K562 (cell line): ENCODE data around the gene NOS1. TPM values are rescaled to one million over a fixed set of nuclear protein-coding genes. Genes with fewer than 3 reads are reported as not detected.

ENCODE experiments used
- ATAC-seq: fragments of 200-7000 bp; cut with Tn5 transposase; 3 replicates; pipeline ENCODE4 v1.9.1; 2020; ENCODE audit warnings: moderate library complexity
- BruUV-seq: library from RNA; stranded (reverse); fragments of 400-500 nt; replicated peaks from 2 replicates; lab custom pipeline; 2021; lab: Mats Ljungman, UMichigan
- CTCF ChIA-PET: fragments of 300-600 bp; formaldehyde crosslinking; extraction: SDS; loops from one replicate; lab custom pipeline; 2021; ENCODE audit warnings: low intra/inter-chr PET ratio; lab: Yijun Ruan, JAX
- POLR2A ChIA-PET: fragments of 300-600, 350-650 bp; sonication (Branson Sonifier 250); formaldehyde crosslinking; extraction: SDS; loops from one replicate; lab custom pipeline; 2021; ENCODE audit warnings: antibody characterized with exemption, inconsistent platforms; lab: Yijun Ruan, JAX
- DNase-seq, 4 experiments: peaks; one replicate each; pipeline versions ENCODE4 v3.0.0 to v3.0.0-alpha.2; 2011 to 2018; ENCODE audit warnings: low spot score in 3 of 4, mixed read lengths in 3 of 4; ENCODE audit errors: extremely low read depth in 1 of 4
- FAIRE-seq: peaks from 2 replicates; lab custom pipeline; 2011; peaks lifted over from hg19 to GRCh38; lab: Jason Lieb, UNC
- H2AFZ ChIP-seq: 2 replicates; pipeline ENCODE4 v1.6.0; 2011; ENCODE audit warnings: low read depth, low read length, control low read depth, inconsistent platforms
- H3K27ac ChIP-seq: fragments of 200-600 bp; 3 replicates; pipeline ENCODE4 v1.8.0; 2011; ENCODE audit warnings: low read depth, mild to moderate bottlenecking, control low read depth, inconsistent platforms, low read length, moderate library complexity, mixed read lengths; ENCODE audit errors: extremely low read depth
- H3K27me3 ChIP-seq, 2 experiments: fragments of 300-600 bp in 1 of 2; 2 replicates in 1 of 2; 3 replicates in 1 of 2; pipeline versions ENCODE4 v1.6.0 to v1.8.0; 2011; ENCODE audit warnings: inconsistent platforms in 2 of 2, low read length in 2 of 2, mild to moderate bottlenecking in 1 of 2, mixed read lengths in 1 of 2, moderate library complexity in 1 of 2; ENCODE audit not compliant: control insufficient read depth in 2 of 2, insufficient read depth in 2 of 2
- H3K36me3 ChIP-seq: fragments of 300-600 bp; 3 replicates; pipeline ENCODE4 v1.8.0; 2011; ENCODE audit warnings: mild to moderate bottlenecking, low read length, inconsistent platforms; ENCODE audit not compliant: control insufficient read depth, insufficient read depth
- H3K4me1 ChIP-seq, 2 experiments: fragments of 200-600 bp in 1 of 2; replicated peaks in 1 of 2; 2 replicates in 1 of 2; 3 replicates in 1 of 2; pipeline versions ENCODE4 v1.5.1 to v1.8.0; 2011; ENCODE audit warnings: inconsistent platforms in 2 of 2, low read length in 2 of 2, mild to moderate bottlenecking in 1 of 2, mixed read lengths in 1 of 2, moderate library complexity in 1 of 2; ENCODE audit not compliant: control insufficient read depth in 2 of 2, insufficient read depth in 2 of 2
- H3K4me2 ChIP-seq: 2 replicates; pipeline ENCODE4 v1.6.1; 2011; ENCODE audit warnings: low read length, control low read depth, inconsistent platforms, mixed read lengths; ENCODE audit not compliant: insufficient read depth
- H3K4me3 ChIP-seq: fragments of 200-600 bp; sonication (generic), shearing (Covaris generic); 2 replicates; pipeline ENCODE4 v1.5.1; 2016; ENCODE audit warnings: control low read depth, inconsistent platforms
- H3K79me2 ChIP-seq: fragments of 200-600 bp; 3 replicates; pipeline ENCODE4 v1.8.0; 2011; ENCODE audit warnings: low read length, inconsistent platforms; ENCODE audit not compliant: control insufficient read depth, insufficient read depth
- H3K9ac ChIP-seq, 2 experiments: 2 replicates each; pipeline versions ENCODE4 v1.6.0 to v1.6.1; 2011; ENCODE audit warnings: low read depth in 2 of 2, low read length in 2 of 2, control low read depth in 1 of 2, inconsistent platforms in 1 of 2, mild to moderate bottlenecking in 1 of 2, mixed read lengths in 1 of 2; ENCODE audit not compliant: insufficient read depth in 1 of 2
- H3K9me1 ChIP-seq: one replicate; pipeline ENCODE4 v1.6.0; 2011; ENCODE audit warnings: inconsistent platforms, mild to moderate bottlenecking, low read length, moderate library complexity; ENCODE audit not compliant: control insufficient read depth, insufficient read depth
- H3K9me3 ChIP-seq: replicated peaks from 2 replicates; pipeline ENCODE4 v1.5.1; 2011; ENCODE audit warnings: low read depth, low read length, inconsistent platforms; ENCODE audit not compliant: control insufficient read depth, insufficient read depth
- H4K20me1 ChIP-seq: replicated peaks from 2 replicates; pipeline ENCODE4 v1.6.1; 2011; ENCODE audit warnings: low read length, inconsistent platforms, mixed read lengths; ENCODE audit not compliant: control insufficient read depth, insufficient read depth
- E2F1 ChIP-seq: sonication (generic); formaldehyde crosslinking; IDR thresholded peaks from 2 replicates; pipeline ENCODE4 v1.8.1; 2023; ENCODE audit warnings: mild to moderate bottlenecking, missing genetic modification reagents, moderate library complexity
- E2F6 ChIP-seq, 2 experiments: IDR thresholded peaks; 2 replicates each; pipeline ENCODE4 v1.6.1; 2011; ENCODE audit warnings: borderline replicate concordance in 1 of 2, control low read depth in 1 of 2, low read depth in 1 of 2, low read length in 1 of 2, mild to moderate bottlenecking in 1 of 2, mixed read lengths in 1 of 2, moderate library complexity in 1 of 2; ENCODE audit not compliant: insufficient read depth in 1 of 2, insufficient read length in 1 of 2, poor library complexity in 1 of 2, severe bottlenecking in 1 of 2; ENCODE audit errors: extremely low read depth in 1 of 2
- NCOA6 ChIP-seq: fragments of 450-650 bp; IDR thresholded peaks from 2 replicates; pipeline ENCODE4 v1.6.1; 2017; ENCODE audit warnings: mild to moderate bottlenecking
- RHOXF2B ChIP-seq: fragments of 250-450 bp; sonication (Bioruptor Pico); conservative IDR thresholded peaks from 2 replicates; pipeline ENCODE4 v1.5.1; 2021
- ZNF133 ChIP-seq: fragments of 250-450 bp; sonication (Bioruptor Pico); IDR thresholded peaks from 2 replicates; pipeline ENCODE4 v1.4.0; 2020; ENCODE audit warnings: mild to moderate bottlenecking
- ZNF217 ChIP-seq: sonication (generic); formaldehyde crosslinking; IDR thresholded peaks from 2 replicates; pipeline ENCODE4 v1.8.0; 2022; ENCODE audit warnings: mild to moderate bottlenecking, missing genetic modification reagents
- WGBS: fragments of 100-300 bp; shearing (Covaris generic); methylation state at CpG from one replicate; pipeline ENCODE4 v1.1.6; 2016; ENCODE audit warnings: low coverage, mixed read lengths; ENCODE audit not compliant: insufficient coverage; ENCODE audit errors: missing lambda C conversion rate; 5-methylcytosine and 5-hydroxymethylcytosine counted together
- in situ Hi-C: fragments of 300-500 bp; cut with MboI; formaldehyde crosslinking; loops from 4 replicates; pipeline ENCODE4 v1.15.0; 2018; ENCODE audit warnings: inconsistent platforms, mixed read lengths
- intact Hi-C: fragments of 100-400 bp; cut with micrococcal nuclease; formaldehyde crosslinking; loops from 2 replicates; pipeline ENCODE4 v1.14.2; 2022
- polyA plus RNA-seq, 8 experiments: library from polyadenylated mRNA; depleted of rRNA in 4 of 8; stranded (reverse) in 5 of 8; unstranded in 3 of 8; fragments of >200 nt; fragmentation: Nextera tagmentation in 2 of 8; fragmentation: Illumina TruSeq in 1 of 8; extraction: Ambion mirVana in 2 of 8; extraction: Trizol in 1 of 8; gene quantifications; 2 replicates each; pipeline versions ENCODE4 v1.2.1 to v1.2.3, GENCODE V29; 2011 to 2014; ENCODE audit warnings: inconsistent platforms in 1 of 8, missing spikeins in 1 of 8
- total RNA-seq, 7 experiments: library from RNA; depleted of rRNA in 6 of 7; stranded (reverse); fragments of >200 nt in 6 of 7; fragmentation: Illumina TruSeq in 2 of 7; extraction: Trizol in 2 of 7; gene quantifications; 2 replicates each; pipeline versions ENCODE4 v1.2.1 to v1.2.3, GENCODE V29; 2011 to 2021; ENCODE audit warnings: low replicate concordance in 1 of 7

The NOS1 gene
- total and polyA plus RNA-seq, 9 of the 15 experiments (the other 6 are each of a cell fraction or from before 2014, with no cell fraction given), result not detected

GRCh38 chr12:117328556-117329100 lies 32.8 kb downstream of the NOS1 start:
- 1% methylated on average over 13 of the region's 13 CpGs for WGBS
- DNase-seq (no peak), FAIRE-seq (no peak), ATAC-seq (no peak)
- Histone ChIP-seq H4K20me1 (no peaks in the 10 kb centered on the region), H3K9ac (no peak overlapping the region), H3K9me1 (no peaks in the 10 kb centered on the region), H3K27me3 (peaks cover 12 to 42% of the 10 kb centered on the region in 2 experiments), H3K4me2 (no peak overlapping the region), H3K27ac (no peak overlapping the region), H3K36me3 (no peaks in the 10 kb centered on the region), H3K4me1 (no peaks in the 10 kb centered on the region), H3K9me3 (no peaks in the 10 kb centered on the region), H2AFZ (no peak overlapping the region), H3K79me2 (no peaks in the 10 kb centered on the region), H3K4me3 (no peak overlapping the region)
- intact Hi-C loops (no loop called here), in situ Hi-C loops (no loop called here)
- BruUV-seq, result no TSS peak
- ChIA-PET POLR2A (interaction anchor here (1.1 kb wide), 1 partner anchor 12 kb away, joined by 3 read pairs; no protein-coding TSS in a partner anchor), CTCF (no interaction called here)
- TF ChIP-seq NCOA6 (no peak), E2F6 (IDR thresholded peaks at IDR 0.05; ENCODE audit: borderline replicate concordance in 1 of 2, extremely low read depth in 1 of 2, insufficient read depth in 1 of 2, insufficient read length in 1 of 2, low read depth in 1 of 2, low read length in 1 of 2, poor library complexity in 1 of 2, severe bottlenecking in 1 of 2) (no peak), ZNF217 (no peak), E2F1 (CRISPR knock-in tag) (no peak), RHOXF2B (no peak), ZNF133 (CRISPR knock-in tag) (no peak)
